Regular cardiac myocyte (primary cell): ENCODE data around the gene PGAP3. TPM values are rescaled to one million over a fixed set of nuclear protein-coding genes. Genes with fewer than 3 reads are reported as not detected.

Experiments used
- total RNA-seq: library from RNA; depleted of rRNA; stranded (reverse); fragments of >200 nt; gene quantifications from 2 replicates; pipeline ENCODE4 v1.2.3, GENCODE V29; 2014

PGAP3 gene
- total RNA-seq = 4.2 and 10.7 TPM in 2 replicates

DNA sequence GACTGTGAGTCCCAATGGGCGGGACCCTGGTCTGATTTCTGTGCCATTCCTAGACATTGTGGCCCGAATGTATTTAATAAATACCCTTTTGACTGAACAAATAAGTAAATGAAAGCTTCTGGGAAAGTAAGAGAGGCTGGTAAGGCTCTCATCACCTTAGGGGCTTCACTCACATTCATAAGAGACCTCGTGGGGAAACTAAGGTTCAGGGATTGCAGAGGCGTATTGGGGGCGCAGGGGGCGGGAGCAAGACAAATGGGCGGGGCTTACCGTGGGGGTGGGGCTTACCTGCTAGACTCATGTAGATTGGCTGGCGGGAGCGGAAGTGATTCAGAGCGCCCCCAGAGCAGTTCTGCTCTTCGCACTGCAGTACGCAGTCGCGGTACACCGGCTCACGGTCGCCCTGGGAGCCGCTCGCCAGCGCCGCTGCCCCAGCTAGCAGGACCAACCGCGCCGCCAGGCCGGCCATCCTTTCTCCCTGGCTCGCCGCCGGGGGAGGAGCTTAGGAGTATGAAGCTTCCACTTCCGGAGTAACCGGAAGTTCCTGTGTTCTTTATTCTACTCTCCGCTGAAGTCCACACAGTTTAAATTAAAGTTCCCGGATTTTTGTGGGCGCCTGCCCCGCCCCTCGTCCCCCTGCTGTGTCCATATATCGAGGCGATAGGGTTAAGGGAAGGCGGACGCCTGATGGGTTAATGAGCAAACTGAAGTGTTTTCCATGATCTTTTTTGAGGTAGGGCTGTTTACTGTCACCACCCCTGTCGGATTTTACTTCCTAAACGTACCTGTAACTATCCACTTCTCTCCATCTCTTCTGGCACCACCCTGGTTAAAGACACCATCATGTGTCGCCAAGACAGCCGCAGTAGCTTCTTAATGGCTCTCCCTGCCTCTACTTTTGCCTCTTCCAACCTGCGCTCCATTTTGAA, at the start of gene PGAP3:
PGAP3 (minus strand) TSS at position 512 of the 929 bp plus-strand sequence; CDS start at position 469, 43 bp downstream.

GRCh38 chr17:39730095-39730921, 42.5 kb upstream of the PGAP3 start, which contains the start of gene MIEN1:
Gene MIEN1, minus strand, starts transcription at chr17:39730532. Its CDS starts 37 bp downstream, at chr17:39730495.

GRCh38 chr17:39699818-39700147, 11.9 kb upstream of the PGAP3 start, which contains the start of gene ERBB2:
Gene ERBB2, plus strand, starts transcription at chr17:39700064. Its CDS starts 175 bp downstream, at chr17:39700239.

DNA sequence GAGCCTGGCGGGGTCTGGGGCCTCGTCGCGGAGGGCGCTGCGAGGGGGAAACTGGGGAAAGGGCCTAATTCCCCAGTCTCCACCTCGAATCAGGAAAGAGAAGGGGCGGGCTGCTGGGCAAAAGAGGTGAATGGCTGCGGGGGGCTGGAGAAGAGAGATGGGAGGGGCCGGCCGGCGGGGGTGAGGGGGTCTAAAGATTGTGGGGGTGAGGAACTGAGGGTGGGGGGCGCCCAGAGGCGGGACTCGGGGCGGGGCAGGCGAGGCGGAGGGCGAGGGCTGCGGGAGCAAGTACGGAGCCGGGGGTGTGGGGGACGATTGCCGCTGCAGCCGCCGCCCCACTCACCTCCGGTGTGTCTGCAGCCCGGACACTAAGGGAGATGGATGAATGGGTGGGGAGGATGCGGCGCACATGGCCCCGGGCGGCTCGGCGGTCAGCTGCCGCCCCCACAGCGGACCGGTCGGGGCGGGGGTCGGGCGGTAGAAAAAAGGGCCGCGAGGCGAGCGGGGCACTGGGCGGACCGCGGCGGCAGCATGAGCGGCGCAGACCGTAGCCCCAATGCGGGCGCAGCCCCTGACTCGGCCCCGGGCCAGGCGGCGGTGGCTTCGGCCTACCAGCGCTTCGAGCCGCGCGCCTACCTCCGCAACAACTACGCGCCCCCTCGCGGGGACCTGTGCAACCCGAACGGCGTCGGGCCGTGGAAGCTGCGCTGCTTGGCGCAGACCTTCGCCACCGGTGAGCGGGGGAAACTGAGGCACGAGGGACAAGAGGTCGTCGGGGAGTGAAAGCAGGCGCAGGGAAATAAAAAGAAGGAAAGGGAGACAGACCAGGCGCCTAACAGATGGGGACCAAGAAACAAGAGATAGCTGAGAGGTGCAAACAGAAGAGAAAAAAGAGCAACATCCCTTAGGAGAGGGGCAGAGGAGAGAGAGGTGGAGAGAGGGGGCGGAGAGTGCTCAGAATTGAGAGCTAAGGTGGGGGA, 19.6 kb downstream of the PGAP3 start, which contains the start of gene PNMT:
PNMT (plus strand) TSS at position 509 of the 980 bp plus-strand sequence; CDS start at position 532, 23 bp downstream.

GRCh38 chr17:39664581-39665561, 23.0 kb downstream of the PGAP3 start, which contains the start of gene TCAP:
Gene TCAP, plus strand, starts transcription at chr17:39665349. Its CDS starts 11 bp downstream, at chr17:39665360.

GRCh38 chr17:39636927-39637736, 50.7 kb downstream of the PGAP3 start, which contains the start of gene STARD3:
Gene STARD3, plus strand, starts transcription at chr17:39637144. Its CDS starts 16,388 bp downstream, at chr17:39653532.

GRCh38 chr17:39626171-39627046, 61.4 kb downstream of the PGAP3 start, which contains the start of gene PPP1R1B:
Gene PPP1R1B, plus strand, starts transcription at chr17:39626952. Its CDS starts 441 bp downstream, at chr17:39627393.

Other genes with a start within 250 kb of the PGAP3 start
- gene MED1, start 236.8 kb downstream of the PGAP3 start, total RNA-seq = 16.3 and 16.9 TPM in 2 replicates
- gene CDK12, start 226.6 kb downstream of the PGAP3 start, total RNA-seq = 19.9 and 20.0 TPM in 2 replicates
- gene NEUROD2, start 80.1 kb downstream of the PGAP3 start, total RNA-seq = not detected in 2 replicates
- not detected in 2 replicates for gene PPP1R1B, start 61.1 kb downstream of the PGAP3 start, total RNA-seq
- 27.6 and 33.4 TPM in 2 replicates for gene STARD3, start 50.9 kb downstream of the PGAP3 start, total RNA-seq
- 0.19 and 0.28 TPM in 2 replicates for gene TCAP, start 22.7 kb downstream of the PGAP3 start, total RNA-seq
- gene PNMT, start 19.6 kb downstream of the PGAP3 start, total RNA-seq = not detected in 2 replicates
- gene ERBB2, start 12.0 kb upstream of the PGAP3 start, total RNA-seq = 22.6 and 26.8 TPM in 2 replicates
- 11.3 and 16.7 TPM in 2 replicates for gene MIEN1, start 42.5 kb upstream of the PGAP3 start, total RNA-seq
- gene GRB7, start 49.9 kb upstream of the PGAP3 start, total RNA-seq = under 0.01 TPM in 2 replicates
- under 0.01 TPM in 1 of 2 replicates, not detected in the other for gene IKZF3, start 176.3 kb upstream of the PGAP3 start, total RNA-seq
- gene ZPBP2, start 180.1 kb upstream of the PGAP3 start, total RNA-seq = not detected in 2 replicates
- gene GSDMB, start 230.6 kb upstream of the PGAP3 start, total RNA-seq = 3.1 and 15.2 TPM in 2 replicates
- gene ORMDL3, start 239.5 kb upstream of the PGAP3 start, total RNA-seq = 58.5 and 136 TPM in 2 replicates
- gene LRRC3C, start 239.7 kb upstream of the PGAP3 start, total RNA-seq = not detected in 2 replicates